ENCODE measurements around the gene FCHSD2.

The FCHSD2 gene

GRCh38 chr11:72824811-72825505, 317.2 kb downstream of the FCHSD2 start:
- no peak for DNase-seq (ENCODE audit: extremely low read depth, low read depth)
- TF ChIP-seq, protein P1, sequence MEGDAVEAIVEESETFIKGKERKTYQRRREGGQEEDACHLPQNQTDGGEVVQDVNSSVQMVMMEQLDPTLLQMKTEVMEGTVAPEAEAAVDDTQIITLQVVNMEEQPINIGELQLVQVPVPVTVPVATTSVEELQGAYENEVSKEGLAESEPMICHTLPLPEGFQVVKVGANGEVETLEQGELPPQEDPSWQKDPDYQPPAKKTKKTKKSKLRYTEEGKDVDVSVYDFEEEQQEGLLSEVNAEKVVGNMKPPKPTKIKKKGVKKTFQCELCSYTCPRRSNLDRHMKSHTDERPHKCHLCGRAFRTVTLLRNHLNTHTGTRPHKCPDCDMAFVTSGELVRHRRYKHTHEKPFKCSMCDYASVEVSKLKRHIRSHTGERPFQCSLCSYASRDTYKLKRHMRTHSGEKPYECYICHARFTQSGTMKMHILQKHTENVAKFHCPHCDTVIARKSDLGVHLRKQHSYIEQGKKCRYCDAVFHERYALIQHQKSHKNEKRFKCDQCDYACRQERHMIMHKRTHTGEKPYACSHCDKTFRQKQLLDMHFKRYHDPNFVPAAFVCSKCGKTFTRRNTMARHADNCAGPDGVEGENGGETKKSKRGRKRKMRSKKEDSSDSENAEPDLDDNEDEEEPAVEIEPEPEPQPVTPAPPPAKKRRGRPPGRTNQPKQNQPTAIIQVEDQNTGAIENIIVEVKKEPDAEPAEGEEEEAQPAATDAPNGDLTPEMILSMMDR (IDR thresholded peaks at IDR 0.05; ENCODE audit: low read depth, low read length), result no peak

DNA sequence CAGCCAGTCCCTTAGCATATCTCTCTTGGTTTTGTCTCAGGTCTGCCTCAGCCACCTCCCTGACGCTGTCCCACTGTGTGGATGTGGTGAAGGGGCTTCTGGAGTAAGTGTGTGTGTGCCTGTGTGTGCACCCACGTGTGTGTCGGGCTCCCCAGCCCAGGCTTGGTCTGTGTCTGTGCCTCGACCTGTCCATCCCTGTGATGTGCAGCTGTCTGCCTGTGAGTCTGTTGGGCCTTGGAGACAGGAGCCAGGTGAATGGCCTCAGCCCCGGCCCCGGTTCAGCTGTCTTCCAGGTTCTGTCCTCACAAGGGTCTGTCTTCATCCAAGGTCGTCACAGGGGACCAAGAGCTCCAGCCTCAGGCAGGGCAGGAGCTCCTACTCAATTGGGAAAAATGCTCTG, 318.1 kb downstream of the FCHSD2 start:
- no peak for DNase-seq (ENCODE audit: extremely low read depth, low read depth)
- TF ChIP-seq, protein P1 (IDR thresholded peaks at IDR 0.05; ENCODE audit: low read depth, low read length), result no peak

DNA sequence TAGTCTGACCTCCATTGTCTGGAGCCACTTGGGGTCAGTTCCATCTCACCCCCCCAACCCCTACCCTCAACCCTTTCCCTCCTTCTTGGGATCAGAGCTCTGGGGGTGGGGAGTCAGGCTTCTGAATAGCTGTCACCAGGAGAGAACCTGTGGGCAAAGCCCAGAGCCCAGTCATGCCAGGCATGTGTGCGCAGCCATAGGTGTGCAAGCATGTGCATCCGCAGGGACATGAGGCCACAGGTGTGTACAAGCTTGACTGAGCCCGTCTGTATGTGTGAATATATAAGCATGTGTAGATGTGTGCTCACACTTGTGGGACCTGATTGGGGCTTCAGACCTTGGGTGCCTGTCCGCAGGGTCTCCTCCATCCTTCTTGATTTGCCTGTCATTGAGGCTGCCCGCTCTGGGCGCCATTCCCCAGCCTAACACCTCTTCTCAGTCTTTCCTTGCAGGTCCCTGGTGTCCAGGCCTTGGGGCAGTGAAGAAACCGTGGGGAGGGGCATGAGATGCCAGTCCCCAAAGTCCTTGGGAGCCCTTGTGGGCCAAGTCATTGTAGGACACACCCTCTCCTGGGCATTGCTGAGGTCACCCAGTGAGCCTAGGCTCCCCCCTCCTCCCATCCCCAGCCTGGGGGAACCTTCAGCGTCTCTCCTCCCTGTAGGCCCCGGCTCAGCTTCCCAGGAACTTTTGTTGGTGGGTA, 318.9 kb downstream of the FCHSD2 start:
- TF ChIP-seq, protein P1 (IDR thresholded peaks at IDR 0.05; ENCODE audit: low read depth, low read length), result no peak
- DNase-seq (ENCODE audit: extremely low read depth, low read depth), result no peak

DNA sequence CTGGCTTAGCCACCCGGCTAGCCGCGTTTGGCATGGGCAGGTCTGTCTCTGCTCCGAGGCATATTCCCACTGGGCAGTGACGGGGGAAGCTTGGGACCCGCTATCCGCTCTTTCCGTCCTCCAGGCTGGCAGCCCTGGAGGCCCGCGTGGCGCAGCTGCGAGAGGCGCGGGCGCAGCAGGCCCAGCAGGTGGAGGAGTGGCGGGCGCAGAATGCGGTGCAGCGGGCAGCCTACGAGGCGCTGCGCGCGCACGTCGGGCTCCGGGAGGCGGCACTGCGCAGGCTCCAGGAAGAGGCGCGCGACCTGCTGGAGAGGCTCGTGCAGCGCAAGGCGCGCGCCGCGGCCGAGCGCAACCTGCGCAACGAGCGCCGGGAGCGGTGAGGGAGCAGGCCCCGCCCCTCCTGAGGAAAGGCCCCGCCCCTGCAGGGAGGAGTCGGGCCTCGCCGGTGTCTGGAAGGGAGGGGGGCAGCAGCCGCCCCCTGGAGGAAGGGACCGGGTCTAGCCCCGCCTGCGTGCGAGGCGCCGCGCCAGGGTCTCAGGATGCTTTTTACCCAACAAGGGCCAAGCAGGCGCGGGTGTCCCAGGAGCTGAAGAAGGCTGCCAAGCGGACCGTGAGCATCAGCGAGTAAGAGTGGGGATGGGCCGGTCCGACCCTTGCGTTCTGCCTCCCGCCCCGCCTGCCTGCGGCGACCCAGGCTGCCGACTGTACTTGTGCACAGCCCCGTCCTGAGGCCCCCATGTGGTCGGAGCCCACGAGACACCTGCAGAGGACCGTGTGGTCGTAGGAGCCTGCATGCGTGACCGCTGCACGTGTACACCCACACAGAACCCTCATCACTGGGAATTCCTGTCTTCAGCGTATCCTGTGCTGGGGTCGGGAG, 320.0 kb downstream of the FCHSD2 start:
- TF ChIP-seq, protein P1 (IDR thresholded peaks at IDR 0.05; ENCODE audit: low read depth, low read length), result peak; percentile 1; the same call in 1 of the 2 replicates
- DNase-seq (ENCODE audit: extremely low read depth, low read depth), result peak; percentile 57

DNA sequence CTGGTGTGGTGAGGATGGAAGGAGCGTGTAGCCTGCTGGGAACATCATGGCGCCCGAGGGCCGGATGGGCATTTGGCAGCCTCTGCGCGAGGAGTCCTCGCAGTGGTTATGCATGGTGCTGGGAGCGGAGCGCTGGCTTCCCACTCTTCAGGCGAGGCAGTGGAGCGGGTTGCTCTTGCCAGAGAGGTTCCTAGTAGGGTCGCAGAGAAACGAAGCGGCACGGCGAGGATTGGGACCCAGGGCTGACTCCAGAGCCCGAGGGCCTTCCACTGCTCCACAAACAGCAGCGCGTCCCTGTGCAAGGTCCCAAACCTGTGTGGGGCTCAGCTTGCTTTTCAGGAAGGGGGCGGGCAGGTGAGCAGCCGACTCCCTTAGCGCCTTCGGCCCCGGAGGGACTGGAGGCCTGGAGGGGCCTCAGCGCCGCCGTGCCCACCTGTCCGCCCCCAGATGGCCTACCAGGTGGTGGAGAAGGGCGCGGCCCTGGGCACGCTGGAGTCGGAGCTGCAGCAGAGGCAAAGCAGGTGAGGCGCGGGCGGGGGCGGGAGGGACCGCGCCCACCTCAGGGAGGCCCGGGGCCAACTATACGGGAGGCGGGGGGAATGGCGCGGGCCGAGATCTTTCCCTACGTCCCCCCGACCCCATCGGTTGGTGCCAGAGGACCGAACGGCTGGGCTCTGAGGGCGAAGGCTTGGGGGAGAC, 320.7 kb downstream of the FCHSD2 start:
- DNase-seq (ENCODE audit: extremely low read depth, low read depth), result no peak
- TF ChIP-seq, protein P1 (IDR thresholded peaks at IDR 0.05; ENCODE audit: low read depth, low read length), result no peak

DNA sequence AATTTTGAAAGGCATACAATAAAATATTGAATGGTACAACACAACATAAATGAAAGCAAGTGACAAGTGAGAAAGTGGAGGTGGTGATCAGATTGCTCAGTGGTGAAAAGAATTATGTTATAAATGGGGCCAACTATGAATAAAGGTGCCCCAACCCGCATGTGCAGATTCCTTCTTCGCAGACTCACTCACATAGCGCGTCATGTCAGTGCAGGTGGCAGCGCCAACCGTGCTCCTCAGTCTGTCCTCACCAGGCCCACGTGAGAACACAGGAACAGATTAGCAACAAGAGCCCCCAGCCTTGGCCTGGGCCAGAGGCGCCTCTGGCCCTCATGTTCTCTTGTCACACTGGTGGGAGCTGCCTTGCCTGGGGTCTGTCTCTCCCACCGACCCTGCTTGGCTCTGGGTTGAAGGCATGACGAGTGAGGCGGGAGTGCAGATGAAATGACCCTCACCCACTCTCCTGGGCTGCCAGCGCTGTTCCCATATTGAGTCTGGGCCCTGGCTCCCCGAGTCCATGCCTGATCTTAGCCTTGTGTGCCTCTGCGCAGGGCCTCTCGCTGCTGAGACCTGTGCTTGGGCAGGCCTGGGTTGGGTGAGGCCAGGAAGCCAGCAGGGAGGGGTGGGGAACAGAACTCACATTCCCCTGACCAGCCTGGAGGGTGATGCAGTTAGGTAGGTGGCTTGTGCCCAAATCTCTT, 321.5 kb downstream of the FCHSD2 start:
- TF ChIP-seq, protein P1 (IDR thresholded peaks at IDR 0.05; ENCODE audit: low read depth, low read length), result no peak

More for the DNA sequence above, 321.5 kb downstream of the FCHSD2 start:
- no peak for DNase-seq (ENCODE audit: extremely low read depth, low read depth)

All from AG09319 (cell line).